Fibroblast of mammary gland (primary cell): ENCODE measurements around the gene BIK.

Experiments
- DNase-seq: peaks from one replicate; pipeline ENCODE4 v3.0.0-alpha.2; 2010; ENCODE audit warnings: low read depth
- H3K4me3 ChIP-seq: 2 replicates; pipeline ENCODE4 v1.5.1; 2011; ENCODE audit warnings: low read depth, mild to moderate bottlenecking, low read length, moderate library complexity; ENCODE audit not compliant: control insufficient read depth
- TF ChIP-seq, protein P1 (sequence below): conservative IDR thresholded peaks from 2 replicates; pipeline ENCODE4 v1.5.1; 2011; ENCODE audit warnings: low read depth, low read length, inconsistent platforms; ENCODE audit not compliant: control insufficient read depth, insufficient read depth

BIK gene

DNA sequence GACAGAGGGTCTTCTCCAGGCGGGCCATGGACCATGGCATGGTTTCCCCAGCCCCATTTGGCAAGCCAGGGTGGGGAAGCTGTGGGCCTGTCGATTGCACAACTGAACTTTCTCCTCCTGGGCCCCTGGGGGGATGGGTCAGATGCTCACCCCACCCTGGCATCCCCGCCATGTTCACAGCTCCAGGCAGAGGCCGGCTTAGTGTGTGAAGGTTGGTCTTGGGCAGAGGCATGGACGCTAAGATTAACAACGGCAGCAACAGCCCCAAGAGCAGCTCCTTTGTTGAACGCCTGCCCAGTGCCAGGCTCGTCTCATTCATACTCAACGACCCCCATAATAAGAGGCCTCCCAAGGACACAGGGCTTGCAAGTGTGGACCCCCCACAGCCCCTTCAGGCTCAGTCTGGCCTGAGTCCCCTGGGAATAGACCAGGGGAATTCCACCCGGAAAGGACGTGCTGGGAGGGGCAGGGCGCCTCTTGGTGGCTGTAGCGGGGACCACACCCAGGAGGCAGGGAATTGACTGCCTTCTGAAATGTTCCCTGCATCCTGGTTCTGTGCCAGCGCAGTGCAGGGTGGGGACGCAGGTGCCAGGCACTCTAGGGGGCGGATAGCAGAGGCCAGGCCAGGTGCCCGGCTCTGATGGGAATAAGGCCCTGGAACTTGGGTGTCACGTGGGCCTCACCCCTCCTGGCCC lies 49.1 kb downstream of the BIK start:
- no peak overlapping the region for H3K4me3 ChIP-seq
- DNase-seq: no peak
- TF ChIP-seq, protein P1, sequence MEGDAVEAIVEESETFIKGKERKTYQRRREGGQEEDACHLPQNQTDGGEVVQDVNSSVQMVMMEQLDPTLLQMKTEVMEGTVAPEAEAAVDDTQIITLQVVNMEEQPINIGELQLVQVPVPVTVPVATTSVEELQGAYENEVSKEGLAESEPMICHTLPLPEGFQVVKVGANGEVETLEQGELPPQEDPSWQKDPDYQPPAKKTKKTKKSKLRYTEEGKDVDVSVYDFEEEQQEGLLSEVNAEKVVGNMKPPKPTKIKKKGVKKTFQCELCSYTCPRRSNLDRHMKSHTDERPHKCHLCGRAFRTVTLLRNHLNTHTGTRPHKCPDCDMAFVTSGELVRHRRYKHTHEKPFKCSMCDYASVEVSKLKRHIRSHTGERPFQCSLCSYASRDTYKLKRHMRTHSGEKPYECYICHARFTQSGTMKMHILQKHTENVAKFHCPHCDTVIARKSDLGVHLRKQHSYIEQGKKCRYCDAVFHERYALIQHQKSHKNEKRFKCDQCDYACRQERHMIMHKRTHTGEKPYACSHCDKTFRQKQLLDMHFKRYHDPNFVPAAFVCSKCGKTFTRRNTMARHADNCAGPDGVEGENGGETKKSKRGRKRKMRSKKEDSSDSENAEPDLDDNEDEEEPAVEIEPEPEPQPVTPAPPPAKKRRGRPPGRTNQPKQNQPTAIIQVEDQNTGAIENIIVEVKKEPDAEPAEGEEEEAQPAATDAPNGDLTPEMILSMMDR: peak; percentile 25

DNA sequence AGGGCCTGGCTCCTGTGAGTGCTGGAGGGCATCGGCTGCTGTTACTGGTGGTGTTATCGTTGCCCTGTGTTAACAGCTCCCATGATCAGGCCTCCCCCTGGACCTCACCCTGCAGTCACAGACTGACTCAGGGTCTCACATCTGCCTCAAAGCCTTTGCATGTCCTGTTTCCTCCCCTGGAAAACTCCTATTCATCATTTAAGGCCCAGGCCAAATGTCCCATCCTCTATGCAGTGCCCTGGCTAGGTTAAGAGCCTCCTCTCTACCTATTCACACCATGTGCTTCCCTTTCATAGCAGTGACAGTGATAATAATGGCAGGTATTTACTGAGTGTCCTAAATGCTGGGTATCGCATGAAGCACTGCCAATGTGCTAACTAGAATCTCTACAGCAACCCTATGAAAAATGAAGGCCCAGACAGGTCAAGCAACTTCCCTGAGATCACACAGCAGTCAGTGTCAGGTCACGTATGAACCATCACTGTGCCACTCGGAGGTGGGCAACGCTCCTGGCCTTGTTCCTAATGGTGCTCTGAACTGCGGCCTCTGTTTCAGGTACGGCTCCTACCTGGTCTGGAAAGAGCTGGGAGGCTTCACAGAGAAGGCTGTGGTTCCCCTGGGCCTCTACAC lies 50.1 kb downstream of the BIK start:
- TF ChIP-seq, protein P1: no peak
- no peak for DNase-seq
- H3K4me3 ChIP-seq: no peak overlapping the region

DNA sequence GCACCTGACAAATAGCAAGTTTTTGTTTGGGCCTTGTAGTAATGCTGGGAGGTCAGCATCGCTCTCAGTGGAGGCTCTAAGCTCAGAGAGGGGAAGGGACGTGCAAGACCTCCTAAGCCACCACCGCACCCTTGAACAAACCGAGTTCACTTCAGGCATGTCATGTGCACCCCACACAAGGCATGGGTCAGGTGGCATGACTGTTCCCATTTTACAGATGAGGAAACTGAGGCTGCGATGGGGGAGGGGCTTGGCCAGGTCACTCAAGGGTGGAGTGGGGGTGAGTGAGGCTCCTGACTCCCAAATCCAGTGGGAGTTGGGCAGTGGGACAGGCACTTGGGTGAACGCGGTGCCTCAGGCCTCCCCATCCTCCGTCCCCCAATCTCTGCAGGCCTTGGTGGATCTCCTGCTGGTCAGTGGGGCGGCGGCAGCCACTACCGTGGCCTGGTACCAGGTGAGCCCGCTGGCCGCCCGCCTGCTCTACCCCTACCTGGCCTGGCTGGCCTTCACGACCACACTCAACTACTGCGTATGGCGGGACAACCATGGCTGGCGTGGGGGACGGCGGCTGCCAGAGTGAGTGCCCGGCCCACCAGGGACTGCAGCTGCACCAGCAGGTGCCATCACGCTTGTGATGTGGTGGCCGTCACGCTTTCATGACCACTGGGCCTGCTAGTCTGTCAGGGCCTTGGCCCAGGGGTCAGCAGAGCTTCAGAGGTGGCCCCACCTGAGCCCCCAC lies 52.0 kb downstream of the BIK start:
- TF ChIP-seq, protein P1: no peak
- no peak for DNase-seq

DNA sequence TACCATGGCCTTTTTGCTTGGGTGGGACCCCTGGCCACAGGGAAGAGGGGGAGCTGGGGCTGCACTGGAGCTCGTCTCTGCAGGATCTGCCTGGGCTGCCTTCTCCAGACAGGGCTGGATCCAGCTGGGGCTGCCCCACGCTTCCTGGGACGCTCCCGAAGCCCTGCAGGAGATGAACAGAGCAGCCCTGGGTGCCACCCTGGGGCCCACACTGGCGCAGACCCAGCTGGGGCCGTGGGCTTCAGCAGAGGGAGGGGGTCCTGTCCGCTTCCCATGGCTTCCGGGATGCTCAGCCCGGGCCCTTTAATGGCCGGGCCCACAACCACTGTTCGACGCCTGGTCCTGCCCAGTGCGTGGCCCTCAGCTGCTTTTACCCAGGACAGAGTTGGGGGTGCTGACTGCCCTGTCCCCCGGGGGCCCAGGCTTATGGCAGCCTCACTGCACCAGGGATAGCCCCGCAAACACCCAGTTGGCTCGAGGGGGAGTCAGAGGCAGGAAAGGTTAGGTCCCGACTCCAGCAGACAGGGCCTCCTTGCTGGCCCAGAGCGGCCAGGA lies 52.8 kb downstream of the BIK start:
- no peak overlapping the region for H3K4me3 ChIP-seq
- TF ChIP-seq, protein P1: no peak
- DNase-seq: no peak

More for the DNA sequence above, 52.0 kb downstream of the BIK start:
- H3K4me3 ChIP-seq: no peak overlapping the region

DNA sequence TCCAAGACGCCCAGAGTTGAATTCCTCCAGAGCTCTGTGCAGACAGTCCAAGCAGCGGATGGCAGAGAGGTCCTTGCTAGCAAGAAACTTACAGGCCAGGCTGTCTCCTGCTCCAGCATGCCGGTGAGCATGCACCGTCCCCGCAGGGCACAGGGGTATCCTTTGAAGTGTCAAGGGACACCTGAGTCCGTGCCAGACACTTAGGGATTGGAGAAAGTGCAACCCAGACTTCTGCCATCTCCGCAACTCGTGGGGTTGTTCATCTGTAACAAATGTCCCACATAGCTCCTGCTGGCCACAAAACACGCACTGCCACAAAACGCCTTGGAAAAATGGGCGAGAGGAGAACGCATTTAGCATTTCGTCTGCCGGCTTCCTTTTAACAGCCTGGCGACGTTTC lies 54.1 kb downstream of the BIK start:
- TF ChIP-seq, protein P1: no peak
- H3K4me3 ChIP-seq: no peak overlapping the region
- DNase-seq: no peak

DNA sequence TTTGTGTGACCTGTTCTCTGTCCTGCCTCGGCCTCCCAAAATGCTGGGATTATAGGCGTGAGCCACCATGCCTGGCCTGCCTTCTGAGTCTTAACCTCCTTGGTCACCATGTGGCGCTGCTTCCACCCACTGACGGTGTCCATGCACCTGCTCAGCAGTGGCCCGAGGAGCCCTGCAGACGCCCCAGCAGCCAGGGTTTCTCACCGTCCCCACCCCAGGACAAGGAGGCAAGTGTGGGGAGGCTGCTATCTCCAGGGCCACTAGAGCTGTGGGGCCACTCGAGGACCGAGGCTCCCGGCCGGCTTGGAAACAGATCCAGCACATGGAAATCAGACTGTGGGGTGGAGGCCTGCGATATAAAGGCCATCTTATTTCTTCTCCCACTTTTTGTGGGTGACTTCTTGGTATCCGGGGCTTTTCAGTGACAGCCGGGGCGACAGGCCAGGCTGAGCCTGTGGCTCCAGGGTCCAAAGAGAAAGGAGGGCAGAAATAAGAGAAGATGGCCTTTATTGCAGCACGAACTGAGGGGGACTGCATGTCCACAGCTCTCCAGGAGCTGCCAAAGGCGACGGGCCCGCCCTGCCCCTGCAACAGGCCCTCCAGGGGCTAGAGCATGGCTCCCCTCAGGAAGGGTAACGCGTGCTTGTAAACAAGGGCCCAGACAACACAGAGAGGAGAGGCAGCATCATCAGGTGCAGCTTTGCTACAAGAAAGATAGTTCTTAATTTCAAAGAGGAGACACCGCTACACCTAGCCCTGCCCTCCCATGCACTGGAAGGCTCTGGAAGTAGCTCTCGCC lies 55.8 kb downstream of the BIK start:
- H3K4me3 ChIP-seq: no peak overlapping the region
- DNase-seq: no peak
- TF ChIP-seq, protein P1: no peak
